ENCODE results near the gene RPL10. TPM values are rescaled to one million over a fixed set of nuclear protein-coding genes. Genes with fewer than 3 reads are reported as not detected.

Gene RPL10
- total and polyA plus RNA-seq, 9 of the 15 experiments (the other 6 are each of a cell fraction or from before 2014, with no cell fraction given) = 3,774 to 7,600 (median 5,014) TPM

- peaks cover 42% of the 10 kb centered on the region for H3K79me2 ChIP-seq (ENCODE audit: control insufficient read depth, insufficient read depth, low read length)
- H3K4me2 ChIP-seq (ENCODE audit: insufficient read depth, low read length) = peak overlapping the region; percentile 95
- intact Hi-C loops (cut with micrococcal nuclease) = loop anchor here (5.0 kb wide), 1 partner anchor 90 kb away; the partner anchor contains the start of gene UBL4A
- TSS peak; percentile 77 for BruUV-seq (replicated peaks)
- peak; percentile 73 for ATAC-seq
- ChIA-PET POLR2A (interaction anchor here (0.6 to 6.0 kb wide), 27 partner anchors 13 to 149 kb away, joined by 3 to 85 read pairs (median 5); partner anchors contain the start of genes ATP6AP1, DNASE1L1, EMD and FAM50A), CTCF (ENCODE audit: low intra/inter-chr PET ratio) (no interaction called here)
- no peaks in the 10 kb centered on the region for H3K27me3 ChIP-seq (ENCODE audit: control insufficient read depth in 2 of 2, insufficient read depth in 2 of 2, low read length in 2 of 2)
- peak overlapping the region; percentile 97 for H3K27ac ChIP-seq (ENCODE audit: extremely low read depth, low read depth, low read length)
- WGBS (ENCODE audit: insufficient coverage, low coverage, missing lambda C conversion rate) = under 1% methylated on average over 32 of the region's 53 CpGs
- no peaks in the 10 kb centered on the region for H3K9me1 ChIP-seq (ENCODE audit: control insufficient read depth, insufficient read depth, low read length)
- peaks cover 13% of the 10 kb centered on the region for H4K20me1 ChIP-seq (replicated peaks; ENCODE audit: control insufficient read depth, insufficient read depth, low read length)
- no peaks in the 10 kb centered on the region; the same call in 1 of the 2 replicates for H3K9me3 ChIP-seq (replicated peaks; ENCODE audit: control insufficient read depth, insufficient read depth, low read depth, low read length)
- in situ Hi-C loops (cut with MboI) = no loop called here
- peak overlapping the region; percentile 85 for H2AFZ ChIP-seq (ENCODE audit: low read depth, low read length)
- peaks cover 5 to 12% of the 10 kb centered on the region in 2 experiments; a peak in 3 of 5 replicates for H3K4me1 ChIP-seq (replicated peaks in 1 of 2; ENCODE audit: control insufficient read depth in 2 of 2, insufficient read depth in 2 of 2, low read length in 2 of 2)
- FAIRE-seq = no peak
- peak overlapping the region; percentile 76 for H3K4me3 ChIP-seq
- peaks cover 35% of the 10 kb centered on the region for H3K36me3 ChIP-seq (ENCODE audit: control insufficient read depth, insufficient read depth, low read length)
- DNase-seq (ENCODE audit: extremely low read depth in 1 of 4, low spot score in 3 of 4) = peak; percentile 61 to 81 (median 66)
- H3K9ac ChIP-seq (ENCODE audit: insufficient read depth in 1 of 2, low read depth in 2 of 2, low read length in 2 of 2) = peak overlapping the region; percentile 95 to 98
- TF ChIP-seq ETV1 (tag; conservative IDR thresholded peaks at IDR 0.05; ENCODE audit: low read depth) (peak; percentile 42; the same call in 1 of the 2 replicates), CTBP1 (IDR thresholded peaks at IDR 0.05; ENCODE audit: borderline replicate concordance) (peak; percentile 14; the same call in 1 of the 2 replicates), HDAC1 (IDR thresholded peaks at IDR 0.05) (peak in 1 of 2 experiments; percentile 41; a peak in 2 of 4 replicates), SAP30 (IDR thresholded peaks at IDR 0.05; ENCODE audit: borderline replicate concordance, insufficient read depth, low read depth, low read length, poor library complexity, severe bottlenecking) (peak; percentile 49), ZNF263 (CRISPR knock-in tag; IDR thresholded peaks at IDR 0.05; ENCODE audit: borderline replicate concordance) (no peak; the same call in 1 of the 2 replicates), ZNF395 (CRISPR knock-in tag; IDR thresholded peaks at IDR 0.05) (0 out of 2 replicates have a peak, but pooled peaks have one; percentile 57), MAZ (CRISPR knock-in tag; conservative IDR thresholded peaks at IDR 0.05 in 1 of 2, IDR thresholded peaks at IDR 0.05 in 1 of 2) (peak in 1 of 2 experiments; percentile 49; a peak in 2 of 4 replicates), HNRNPL (IDR thresholded peaks at IDR 0.05; ENCODE audit: low read depth, low read length) (peak; percentile 12), SRSF3 (IDR thresholded peaks at IDR 0.05; ENCODE audit: insufficient read depth, low read length) (0 out of 2 replicates have a peak, but pooled peaks have one; percentile 35), FOXP4 (CRISPR knock-in tag; IDR thresholded peaks at IDR 0.05; ENCODE audit: borderline replicate concordance) (0 out of 2 replicates have a peak, but pooled peaks have one; percentile 19), FOXK2 (conservative IDR thresholded peaks at IDR 0.05 in 1 of 2, IDR thresholded peaks at IDR 0.05 in 1 of 2; ENCODE audit: low read depth in 2 of 2) (peak in 1 of 2 experiments; percentile 34; a peak in 1 of 4 replicates), CBFA2T3 (IDR thresholded peaks at IDR 0.05) (0 out of 2 replicates have a peak, but pooled peaks have one; percentile 2), RBM34 (IDR thresholded peaks at IDR 0.05; ENCODE audit: borderline replicate concordance, insufficient read depth, low read length) (no peak), ZFP36 (IDR thresholded peaks at IDR 0.05; ENCODE audit: low read depth, low read length, partially characterized antibody) (peak; percentile 90)
Observed at GRCh38 chrX:154396973-154397887, 947 bp upstream of the RPL10 start.

All from K562 (cell line).